MG63 (cell line): ENCODE measurements around the gene TCF21. TPM values are rescaled to one million over a fixed set of nuclear protein-coding genes. Genes with fewer than 3 reads are reported as not detected.
"Not testable (repeated sequence)": the region's sequence is repeated elsewhere in the genome, so short reads cannot be mapped to it uniquely, and the experiment has no call there.

ENCODE experiments used
- DNase-seq: peaks from one replicate; pipeline ENCODE4 v3.0.0-alpha.2; 2020
- H3K27me3 ChIP-seq: fragments of 250-450 bp; sonication (Bioruptor Pico); 2 replicates; pipeline ENCODE4 v1.5.1; 2020; ENCODE audit warnings: mild to moderate bottlenecking, moderate library complexity
- H3K36me3 ChIP-seq: fragments of 250-450 bp; sonication (Bioruptor Pico); 2 replicates; pipeline ENCODE4 v1.5.1; 2020; ENCODE audit warnings: mild to moderate bottlenecking, moderate library complexity
- H3K4me3 ChIP-seq: fragments of 250-450 bp; sonication (Bioruptor Pico); 2 replicates; pipeline ENCODE4 v1.5.1; 2020; ENCODE audit warnings: mild to moderate bottlenecking, moderate library complexity
- H3K9me3 ChIP-seq: fragments of 250-450 bp; sonication (Bioruptor Pico); 2 replicates; pipeline ENCODE4 v1.5.1; 2020; ENCODE audit warnings: mild to moderate bottlenecking, moderate library complexity
- total RNA-seq: library from RNA; depleted of rRNA; stranded (reverse); fragments of >200 nt; shearing (Covaris generic); gene quantifications from 2 replicates; pipeline ENCODE4 v1.2.3, GENCODE V29; 2014; ENCODE audit warnings: low replicate concordance; rRNA removed

TCF21 gene
- 20.4 and 33.2 TPM in 2 replicates for total RNA-seq

- Histone ChIP-seq H3K27me3 (no peaks in the 10 kb centered on the region), H3K36me3 (peaks cover 49% of the 10 kb centered on the region), H3K9me3 (no peaks in the 10 kb centered on the region), H3K4me3 (peak within 1 kb of the TSS; percentile 80)
- peak; percentile 92 for DNase-seq
Observed at GRCh38 chr6:133888929-133889556, at the start of gene TCF21. TSS of gene TCF21 (plus strand) at chr6:133889113. CDS start at chr6:133889398, 285 bp downstream.

GRCh38 chr6:133841176-133841575 lies 47.7 kb upstream of the TCF21 start:
- no peak for DNase-seq
- Histone ChIP-seq H3K27me3 (no peaks in the 10 kb centered on the region), H3K4me3 (no peak overlapping the region), H3K36me3 (no peaks in the 10 kb centered on the region), H3K9me3 (no peaks in the 10 kb centered on the region)

- no peak for DNase-seq
- no peak overlapping the region for H3K4me3 ChIP-seq
- no peaks in the 10 kb centered on the region for H3K9me3 ChIP-seq
- no peaks in the 10 kb centered on the region for H3K36me3 ChIP-seq
- no peaks in the 10 kb centered on the region for H3K27me3 ChIP-seq
Observed at GRCh38 chr6:133843098-133843497, 45.8 kb upstream of the TCF21 start.

- Histone ChIP-seq H3K27me3 (no peaks in the 10 kb centered on the region), H3K9me3 (no peaks in the 10 kb centered on the region), H3K36me3 (no peaks in the 10 kb centered on the region), H3K4me3 (no peak overlapping the region)
- DNase-seq = no peak
Observed at GRCh38 chr6:133844709-133845108, 44.2 kb upstream of the TCF21 start.

GRCh38 chr6:133854041-133854363 lies 34.9 kb upstream of the TCF21 start:
- Histone ChIP-seq H3K4me3 (no peak overlapping the region), H3K36me3 (no peaks in the 10 kb centered on the region), H3K27me3 (no peaks in the 10 kb centered on the region)

GRCh38 chr6:133854364-133855275 lies 34.3 kb upstream of the TCF21 start:
- Histone ChIP-seq H3K4me3 (no peak overlapping the region), H3K27me3 (no peaks in the 10 kb centered on the region), H3K9me3 (0 out of 2 replicates have a peak, but pooled peaks cover 1% of the 10 kb centered on the region), H3K36me3 (no peaks in the 10 kb centered on the region)
- no peak for DNase-seq

More at GRCh38 chr6:133854041-133854363, 34.9 kb upstream of the TCF21 start:
- no peaks in the 10 kb centered on the region for H3K9me3 ChIP-seq
- no peak for DNase-seq

GRCh38 chr6:133855276-133855990 lies 33.5 kb upstream of the TCF21 start:
- DNase-seq = no peak
- Histone ChIP-seq H3K36me3 (no peaks in the 10 kb centered on the region), H3K9me3 (0 out of 2 replicates have a peak, but pooled peaks cover 1% of the 10 kb centered on the region), H3K4me3 (no peak overlapping the region), H3K27me3 (no peaks in the 10 kb centered on the region)

GRCh38 chr6:133855991-133856370 lies 32.9 kb upstream of the TCF21 start:
- Histone ChIP-seq H3K4me3 (peak overlapping the region; percentile 1; the same call in 1 of the 2 replicates), H3K9me3 (peaks cover 7% of the 10 kb centered on the region), H3K27me3 (no peaks in the 10 kb centered on the region), H3K36me3 (no peaks in the 10 kb centered on the region)
- DNase-seq = no peak

GRCh38 chr6:133856911-133857310 lies 32.0 kb upstream of the TCF21 start:
- Histone ChIP-seq H3K9me3 (peaks cover 14% of the 10 kb centered on the region), H3K36me3 (no peaks in the 10 kb centered on the region), H3K27me3 (no peaks in the 10 kb centered on the region), H3K4me3 (no peak overlapping the region)
- DNase-seq = no peak

GRCh38 chr6:133857696-133858095 lies 31.2 kb upstream of the TCF21 start:
- Histone ChIP-seq H3K4me3 (no peak overlapping the region), H3K36me3 (no peaks in the 10 kb centered on the region; the same call in 1 of the 2 replicates), H3K27me3 (no peaks in the 10 kb centered on the region), H3K9me3 (peaks cover 22% of the 10 kb centered on the region)
- DNase-seq = no peak

- H3K4me3 ChIP-seq, H3K27me3 ChIP-seq, DNase-seq, H3K36me3 ChIP-seq: not testable (repeated sequence)
- peaks cover 35% of the 10 kb centered on the region for H3K9me3 ChIP-seq
Observed at GRCh38 chr6:133861337-133861736, 27.6 kb upstream of the TCF21 start.

- Histone ChIP-seq H3K36me3 (no peaks in the 10 kb centered on the region; the same call in 1 of the 2 replicates), H3K9me3 (peaks cover 35% of the 10 kb centered on the region), H3K4me3 (no peak overlapping the region), H3K27me3 (no peaks in the 10 kb centered on the region)
- no peak for DNase-seq
Observed at GRCh38 chr6:133863228-133863627, 25.7 kb upstream of the TCF21 start.

- peaks cover 33% of the 10 kb centered on the region for H3K9me3 ChIP-seq
- no peak overlapping the region for H3K4me3 ChIP-seq
- DNase-seq = no peak
- H3K36me3 ChIP-seq = no peaks in the 10 kb centered on the region; the same call in 1 of the 2 replicates
- H3K27me3 ChIP-seq = no peaks in the 10 kb centered on the region
Observed at GRCh38 chr6:133865680-133866079, 23.2 kb upstream of the TCF21 start.

GRCh38 chr6:133871131-133871530 lies 17.8 kb upstream of the TCF21 start:
- H3K4me3 ChIP-seq = no peak overlapping the region
- DNase-seq = no peak
- peaks cover 2% of the 10 kb centered on the region; the same call in 1 of the 2 replicates for H3K9me3 ChIP-seq
- no peaks in the 10 kb centered on the region for H3K36me3 ChIP-seq
- no peaks in the 10 kb centered on the region for H3K27me3 ChIP-seq

GRCh38 chr6:133873538-133873937 lies 15.4 kb upstream of the TCF21 start:
- H3K4me3 ChIP-seq = no peak overlapping the region
- H3K27me3 ChIP-seq = no peaks in the 10 kb centered on the region
- H3K9me3 ChIP-seq = 0 out of 2 replicates have a peak, but pooled peaks cover under 1% of the 10 kb centered on the region
- DNase-seq = no peak
- H3K36me3 ChIP-seq = no peaks in the 10 kb centered on the region

GRCh38 chr6:133877116-133877515 lies 11.8 kb upstream of the TCF21 start:
- H3K36me3 ChIP-seq = no peaks in the 10 kb centered on the region
- H3K4me3 ChIP-seq = peak overlapping the region; percentile 23
- no peak for DNase-seq
- no peaks in the 10 kb centered on the region for H3K9me3 ChIP-seq
- no peaks in the 10 kb centered on the region for H3K27me3 ChIP-seq

GRCh38 chr6:133880006-133880405 lies 8.9 kb upstream of the TCF21 start:
- H3K4me3 ChIP-seq = no peak overlapping the region
- no peaks in the 10 kb centered on the region for H3K36me3 ChIP-seq
- H3K27me3 ChIP-seq = no peaks in the 10 kb centered on the region
- no peak for DNase-seq
- no peaks in the 10 kb centered on the region for H3K9me3 ChIP-seq
